Muscle layer of duodenum (tissue), 2 donors: ENCODE results near the gene TBC1D22A.

Experiments used
- H3K27ac ChIP-seq: one replicate; pipeline ENCODE4 v1.7.0; 2013; ENCODE audit warnings: mild to moderate bottlenecking, low read length
- H3K27me3 ChIP-seq: one replicate; pipeline ENCODE4 v1.7.0; 2013; ENCODE audit warnings: low read depth, mild to moderate bottlenecking, control low read depth, low read length
- H3K36me3 ChIP-seq, 2 donors: one replicate each; pipeline ENCODE4 v1.7.0; 2013; ENCODE audit warnings: low read length in 2 of 2, control low read depth in 1 of 2, mild to moderate bottlenecking in 1 of 2; ENCODE audit not compliant: insufficient read depth in 2 of 2, control insufficient read depth in 1 of 2
- H3K4me1 ChIP-seq, 2 donors: one replicate each; pipeline ENCODE4 v1.7.0; 2013; ENCODE audit warnings: low read length in 2 of 2, mild to moderate bottlenecking in 2 of 2, control low read depth in 1 of 2, moderate library complexity in 1 of 2; ENCODE audit not compliant: insufficient read depth in 2 of 2, control insufficient read depth in 1 of 2
- H3K4me3 ChIP-seq, 2 donors: one replicate each; pipeline ENCODE4 v1.7.0; 2013; ENCODE audit warnings: low read length in 2 of 2, low read depth in 1 of 2, mild to moderate bottlenecking in 1 of 2
- H3K9me3 ChIP-seq, 2 donors: one replicate each; pipeline ENCODE4 v1.7.0; 2013; ENCODE audit warnings: low read length in 2 of 2, control low read depth in 1 of 2, mild to moderate bottlenecking in 1 of 2; ENCODE audit not compliant: control insufficient read depth in 1 of 2
- donor health status: healthy.

TBC1D22A gene

DNA sequence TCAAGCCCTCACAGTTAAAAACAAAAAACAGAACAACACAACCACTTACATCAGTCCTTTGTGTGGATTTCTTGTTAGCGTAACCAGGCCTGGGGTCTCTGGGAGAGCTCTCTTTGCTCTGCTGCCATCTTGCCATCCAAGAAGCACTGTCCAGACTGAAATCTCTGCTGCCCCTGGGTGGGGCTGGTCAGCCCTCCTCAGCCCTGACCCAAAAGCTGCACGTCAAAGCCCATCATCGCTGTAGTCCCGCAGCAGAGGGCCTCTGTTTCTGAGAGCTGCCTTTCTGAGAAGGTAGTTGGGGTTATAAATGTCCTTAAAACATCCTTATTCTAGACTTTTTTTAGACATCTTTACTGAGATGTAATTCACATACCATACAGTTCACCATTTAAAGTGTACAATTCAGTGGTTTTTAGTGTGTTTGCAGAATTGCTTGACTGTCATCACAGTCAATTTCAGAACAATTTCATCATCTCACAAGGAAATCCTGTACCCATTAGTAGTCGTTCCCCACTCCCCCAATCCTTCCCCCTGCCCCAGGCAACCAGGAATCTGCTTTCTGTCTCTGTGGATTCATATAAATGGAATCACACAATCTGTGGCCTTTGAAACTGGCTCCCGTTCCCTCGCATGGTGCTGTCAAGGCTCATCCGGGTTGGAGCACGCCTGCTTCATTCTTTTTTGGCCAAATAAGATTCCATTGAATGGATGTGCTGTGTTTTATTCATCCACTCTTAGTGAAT is 94.9 kb downstream of the TBC1D22A start:
- Histone ChIP-seq H3K4me3 (no peak overlapping the region), H3K9me3 (no peaks in the 10 kb centered on the region), H3K4me1 (no peaks in the 10 kb centered on the region), H3K27me3 (no peaks in the 10 kb centered on the region), H3K27ac (no peak overlapping the region), H3K36me3 (peaks cover 0 to 5% of the 10 kb centered on the region in 2 donors)

- no peaks in the 10 kb centered on the region for H3K4me1 ChIP-seq
- H3K27me3 ChIP-seq, result no peaks in the 10 kb centered on the region
- no peak overlapping the region for H3K4me3 ChIP-seq
- H3K36me3 ChIP-seq, result peaks cover 0 to 3% of the 10 kb centered on the region in 2 donors
- H3K27ac ChIP-seq, result no peak overlapping the region
- H3K9me3 ChIP-seq, result no peaks in the 10 kb centered on the region
Observed at GRCh38 chr22:46857885-46858143, 95.4 kb downstream of the TBC1D22A start.

DNA sequence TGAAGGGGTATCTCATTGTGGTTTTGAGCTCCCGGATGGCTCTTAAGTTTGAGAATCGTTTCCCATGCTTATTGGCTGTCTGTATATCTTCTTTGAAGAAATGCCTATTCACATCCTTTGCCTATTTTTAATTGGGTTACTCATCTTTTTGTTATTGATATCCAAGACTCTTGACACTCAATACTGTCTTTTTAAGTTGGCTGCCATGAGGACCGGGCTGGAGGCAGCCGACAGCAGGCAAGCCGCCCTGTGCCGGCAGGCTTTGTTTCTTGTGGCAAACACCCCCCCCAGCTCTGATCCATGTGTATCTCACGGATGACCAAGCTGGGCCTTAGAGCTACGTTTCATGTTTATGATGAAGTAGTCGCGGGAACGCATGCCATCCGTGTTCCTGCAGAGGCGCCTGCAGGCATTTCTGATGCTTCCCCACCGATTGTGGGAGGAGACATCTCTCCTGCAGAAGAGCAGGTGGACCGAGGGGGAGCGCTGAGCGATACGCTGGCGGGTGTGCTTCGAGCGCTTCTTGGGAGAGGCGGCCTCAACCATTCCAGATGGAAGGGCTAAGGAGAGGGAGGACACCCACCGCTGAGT is 95.8 kb downstream of the TBC1D22A start:
- H3K36me3 ChIP-seq, result no peaks in the 10 kb centered on the region
- no peak overlapping the region for H3K4me3 ChIP-seq
- H3K9me3 ChIP-seq, result no peaks in the 10 kb centered on the region
- no peaks in the 10 kb centered on the region for H3K27me3 ChIP-seq
- H3K27ac ChIP-seq, result no peak overlapping the region
- H3K4me1 ChIP-seq, result no peaks in the 10 kb centered on the region

DNA sequence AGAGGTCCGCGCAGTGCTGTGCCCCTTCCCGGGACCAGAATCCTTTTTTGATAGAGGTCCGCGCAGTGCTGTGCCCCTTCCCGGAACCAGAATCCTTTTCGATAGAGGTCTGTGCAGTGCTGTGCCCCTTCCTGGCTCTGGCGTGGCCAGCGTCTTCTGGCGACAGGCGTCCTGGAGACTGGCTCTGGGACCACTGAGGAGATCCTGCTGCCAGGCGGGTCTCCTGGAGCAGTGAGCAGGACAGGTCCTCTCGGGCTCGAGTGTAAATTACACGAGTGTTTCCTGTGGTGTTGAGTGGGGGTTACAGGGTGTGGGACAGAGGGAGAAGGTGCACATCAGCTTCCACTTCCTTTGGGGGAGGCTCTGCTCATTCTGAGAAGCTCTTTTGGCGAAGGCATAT is 98.1 kb downstream of the TBC1D22A start:
- H3K9me3 ChIP-seq, result no peaks in the 10 kb centered on the region

GRCh38 chr22:46861468-46862367 is 99.3 kb downstream of the TBC1D22A start:
- Histone ChIP-seq H3K27ac (no peak overlapping the region), H3K36me3 (peaks cover 0 to 5% of the 10 kb centered on the region in 2 donors), H3K4me3 (no peak overlapping the region), H3K4me1 (no peaks in the 10 kb centered on the region), H3K27me3 (no peaks in the 10 kb centered on the region), H3K9me3 (no peaks in the 10 kb centered on the region)

More for the DNA sequence above, 98.1 kb downstream of the TBC1D22A start:
- Histone ChIP-seq H3K36me3 (peaks cover 0 to 5% of the 10 kb centered on the region in 2 donors), H3K4me1 (no peaks in the 10 kb centered on the region), H3K27ac (no peak overlapping the region), H3K4me3 (no peak overlapping the region), H3K27me3 (no peaks in the 10 kb centered on the region)

DNA sequence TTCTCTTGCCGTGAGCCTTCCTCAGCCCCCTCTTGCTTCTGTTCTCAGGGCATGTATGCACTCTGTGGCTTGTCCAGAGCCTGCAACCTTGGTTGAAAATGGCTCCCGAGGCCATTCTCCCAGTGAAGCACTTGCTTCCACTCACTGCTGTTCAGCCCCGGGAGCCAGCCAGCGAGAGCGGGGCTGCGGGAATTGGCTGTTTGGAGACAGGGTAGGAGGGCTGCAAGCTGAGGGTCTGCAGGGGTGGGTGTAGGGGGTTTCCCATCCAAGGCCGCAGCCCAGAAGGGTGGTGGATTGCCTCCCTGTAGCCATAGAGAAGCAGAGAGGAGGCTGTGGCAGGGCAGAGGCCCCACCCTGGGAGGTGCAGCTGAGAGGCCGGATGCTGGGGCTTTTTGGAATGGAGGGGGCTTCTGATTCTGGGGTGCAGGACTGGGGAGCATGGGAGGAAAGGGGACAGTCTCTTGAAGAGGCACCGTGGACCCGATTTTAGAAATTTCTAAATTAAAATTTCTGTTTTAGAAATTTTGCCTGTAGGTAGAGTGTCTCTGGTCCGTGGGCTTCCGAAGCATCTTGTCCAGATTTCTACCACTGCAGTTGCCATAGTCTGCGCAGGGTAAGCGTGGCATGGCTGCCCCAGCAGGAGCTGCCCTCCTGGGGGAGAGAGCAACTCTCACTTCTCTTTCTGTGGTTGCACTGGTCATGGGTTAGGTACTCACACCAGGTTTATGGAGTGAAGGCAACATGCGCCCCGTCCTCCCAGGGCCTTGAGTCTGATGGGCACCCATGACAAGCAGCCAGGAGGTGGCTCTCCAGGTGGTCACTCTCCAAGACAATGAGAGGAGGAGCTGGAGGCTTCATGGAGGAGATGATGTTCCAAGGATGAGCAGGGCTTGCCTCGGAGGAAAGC is 100.2 kb downstream of the TBC1D22A start:
- Histone ChIP-seq H3K4me3 (no peak overlapping the region), H3K36me3 (peaks cover 0 to 5% of the 10 kb centered on the region in 2 donors), H3K9me3 (no peaks in the 10 kb centered on the region), H3K4me1 (no peaks in the 10 kb centered on the region), H3K27ac (no peak overlapping the region), H3K27me3 (no peaks in the 10 kb centered on the region)

- Histone ChIP-seq H3K27ac (no peak overlapping the region), H3K27me3 (no peaks in the 10 kb centered on the region), H3K9me3 (no peaks in the 10 kb centered on the region), H3K4me3 (no peak overlapping the region), H3K36me3 (peaks cover 0 to 5% of the 10 kb centered on the region in 2 donors), H3K4me1 (no peaks in the 10 kb centered on the region)
Observed at GRCh38 chr22:46863794-46864193, 101.3 kb downstream of the TBC1D22A start.

- H3K36me3 ChIP-seq, result peaks cover 0 to 5% of the 10 kb centered on the region in 2 donors
- no peaks in the 10 kb centered on the region for H3K4me1 ChIP-seq
- H3K9me3 ChIP-seq, result no peaks in the 10 kb centered on the region
- H3K27ac ChIP-seq, result no peak overlapping the region
- H3K4me3 ChIP-seq, result no peak overlapping the region
- no peaks in the 10 kb centered on the region for H3K27me3 ChIP-seq
Observed at GRCh38 chr22:46864314-46865051, 102.0 kb downstream of the TBC1D22A start.

GRCh38 chr22:46865052-46865434 is 102.6 kb downstream of the TBC1D22A start:
- no peak overlapping the region for H3K4me3 ChIP-seq
- no peaks in the 10 kb centered on the region for H3K4me1 ChIP-seq
- H3K36me3 ChIP-seq, result peaks cover 4 to 5% of the 10 kb centered on the region in 2 donors
- H3K27ac ChIP-seq, result no peak overlapping the region
- H3K27me3 ChIP-seq, result no peaks in the 10 kb centered on the region
- H3K9me3 ChIP-seq, result no peaks in the 10 kb centered on the region

GRCh38 chr22:46865642-46866041 is 103.2 kb downstream of the TBC1D22A start:
- Histone ChIP-seq H3K9me3 (no peaks in the 10 kb centered on the region), H3K4me3 (no peak overlapping the region), H3K27ac (no peak overlapping the region), H3K36me3 (peaks cover 5 to 10% of the 10 kb centered on the region in 2 donors), H3K4me1 (no peaks in the 10 kb centered on the region), H3K27me3 (no peaks in the 10 kb centered on the region)
